PC-9 (cell line): Measurements from ENCODE around the gene HOMER2. TPM values are rescaled to one million over a fixed set of nuclear protein-coding genes. Genes with fewer than 3 reads are reported as not detected.

ENCODE experiments used
- BruUV-seq: library from RNA; stranded (reverse); fragments of 400-500 nt; replicated peaks from 2 replicates; lab custom pipeline; 2021; lab: Mats Ljungman, UMichigan
- CTCF ChIA-PET: fragments of 300-600 bp; sonication (Branson Sonifier 250); formaldehyde crosslinking; loops from one replicate; lab custom pipeline; 2022; ENCODE audit warnings: antibody characterized with exemption; lab: Charles Lee
- POLR2A ChIA-PET: fragments of 300-600 bp; sonication (Branson Sonifier 250); formaldehyde crosslinking; loops from one replicate; lab custom pipeline; 2022; ENCODE audit warnings: antibody characterized with exemption; ENCODE audit not compliant: unreplicated experiment; lab: Charles Lee
- DNase-seq, 2 experiments: peaks; one replicate each; pipeline versions ENCODE4 v3.0.0 to v3.0.0-alpha.2; 2015 to 2022; ENCODE audit warnings: mixed read lengths in 1 of 2
- H2AFZ ChIP-seq: fragments of 200-600 bp; sonication (generic); 2 replicates; pipeline ENCODE4 v1.8.1; 2017; ENCODE audit warnings: antibody characterized with exemption
- H3F3A ChIP-seq: fragments of 200-600 bp; sonication (generic); 2 replicates; pipeline ENCODE4 v1.8.1; 2017; ENCODE audit warnings: antibody characterized with exemption, mild to moderate bottlenecking, low read depth; ENCODE audit not compliant: insufficient read depth
- H3K27ac ChIP-seq: fragments of 200-600 bp; sonication (generic); 2 replicates; pipeline ENCODE4 v1.6.1; 2016; ENCODE audit warnings: mixed run types
- H3K27me3 ChIP-seq: fragments of 200-600 bp; sonication (generic); 2 replicates; pipeline ENCODE4 v1.6.1; 2016; ENCODE audit warnings: low read depth, mixed run types; ENCODE audit not compliant: insufficient read depth
- H3K36me3 ChIP-seq: fragments of 200-600 bp; sonication (generic); 2 replicates; pipeline ENCODE4 v1.6.1; 2016; ENCODE audit warnings: low read depth, mixed run types
- H3K4me1 ChIP-seq: fragments of 200-600 bp; sonication (generic); replicated peaks from 2 replicates; pipeline ENCODE4 v1.6.1; 2016; ENCODE audit warnings: mixed run types; ENCODE audit not compliant: insufficient read depth
- H3K4me2 ChIP-seq: fragments of 200-600 bp; sonication (generic); 2 replicates; pipeline ENCODE4 v1.6.1; 2017; ENCODE audit warnings: mixed run types
- H3K4me3 ChIP-seq: fragments of 200-600 bp; sonication (generic); 2 replicates; pipeline ENCODE4 v1.6.1; 2016; ENCODE audit warnings: mixed run types
- H3K79me2 ChIP-seq: fragments of 200-600 bp; sonication (generic); 2 replicates; pipeline ENCODE4 v1.6.1; 2017; ENCODE audit warnings: low read depth, mixed run types
- H3K9me2 ChIP-seq: fragments of 200-600 bp; sonication (generic); 2 replicates; pipeline ENCODE4 v1.8.1; 2017; ENCODE audit warnings: mild to moderate bottlenecking; ENCODE audit not compliant: insufficient read depth
- H3K9me3 ChIP-seq: fragments of 200-600 bp; sonication (generic); 2 replicates; pipeline ENCODE4 v1.8.1; 2016; ENCODE audit warnings: low read depth; ENCODE audit not compliant: insufficient read depth
- H4K20me1 ChIP-seq: fragments of 200-600 bp; sonication (generic); 2 replicates; pipeline ENCODE4 v1.8.1; 2017; ENCODE audit not compliant: insufficient read depth
- EZH2 ChIP-seq: fragments of 200-600 bp; sonication (generic); IDR thresholded peaks from 2 replicates; pipeline ENCODE4 v1.8.0; 2017; ENCODE audit warnings: antibody characterized with exemption, low read depth
- intact Hi-C: fragments of 100-400 bp; cut with micrococcal nuclease; formaldehyde crosslinking; loops from one replicate; pipeline ENCODE4 v1.10.0; 2022; ENCODE audit not compliant: unreplicated experiment
- total RNA-seq: library from RNA; stranded (reverse); gene quantifications from 2 replicates; pipeline ENCODE4 v1.2.3, GENCODE V29; 2021
- TF ChIP-seq, protein P1 (sequence below): fragments of 200-600 bp; sonication (generic); conservative IDR thresholded peaks from 2 replicates; pipeline ENCODE4 v1.6.1; 2017; ENCODE audit warnings: mixed run types, antibody characterized with exemption, mild to moderate bottlenecking, moderate library complexity

Gene HOMER2
- total RNA-seq, 1 experiment from 2014 or later, result 15.1 TPM

- CTCF ChIA-PET, result no interaction called here
- no peak for DNase-seq
- Histone ChIP-seq H4K20me1 (no peaks in the 10 kb centered on the region), H3K36me3 (no peaks in the 10 kb centered on the region), H2AFZ (no peak overlapping the region), H3K4me2 (no peak overlapping the region), H3F3A (no peaks in the 10 kb centered on the region), H3K9me2 (no peaks in the 10 kb centered on the region; the same call in 1 of the 2 replicates), H3K4me3 (no peak overlapping the region), H3K9me3 (0 out of 2 replicates have a peak, but pooled peaks cover 4% of the 10 kb centered on the region), H3K79me2 (no peaks in the 10 kb centered on the region), H3K27ac (no peak overlapping the region), H3K4me1 (no peaks in the 10 kb centered on the region), H3K27me3 (peaks cover 4% of the 10 kb centered on the region; the same call in 1 of the 2 replicates)
- TF ChIP-seq EZH2, result no peak
- TF ChIP-seq, protein P1, sequence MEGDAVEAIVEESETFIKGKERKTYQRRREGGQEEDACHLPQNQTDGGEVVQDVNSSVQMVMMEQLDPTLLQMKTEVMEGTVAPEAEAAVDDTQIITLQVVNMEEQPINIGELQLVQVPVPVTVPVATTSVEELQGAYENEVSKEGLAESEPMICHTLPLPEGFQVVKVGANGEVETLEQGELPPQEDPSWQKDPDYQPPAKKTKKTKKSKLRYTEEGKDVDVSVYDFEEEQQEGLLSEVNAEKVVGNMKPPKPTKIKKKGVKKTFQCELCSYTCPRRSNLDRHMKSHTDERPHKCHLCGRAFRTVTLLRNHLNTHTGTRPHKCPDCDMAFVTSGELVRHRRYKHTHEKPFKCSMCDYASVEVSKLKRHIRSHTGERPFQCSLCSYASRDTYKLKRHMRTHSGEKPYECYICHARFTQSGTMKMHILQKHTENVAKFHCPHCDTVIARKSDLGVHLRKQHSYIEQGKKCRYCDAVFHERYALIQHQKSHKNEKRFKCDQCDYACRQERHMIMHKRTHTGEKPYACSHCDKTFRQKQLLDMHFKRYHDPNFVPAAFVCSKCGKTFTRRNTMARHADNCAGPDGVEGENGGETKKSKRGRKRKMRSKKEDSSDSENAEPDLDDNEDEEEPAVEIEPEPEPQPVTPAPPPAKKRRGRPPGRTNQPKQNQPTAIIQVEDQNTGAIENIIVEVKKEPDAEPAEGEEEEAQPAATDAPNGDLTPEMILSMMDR, result no peak
- BruUV-seq, result no TSS peak
- POLR2A ChIA-PET, result no interaction called here
- intact Hi-C loops, result no loop called here
Measured at GRCh38 chr15:82907350-82907749, 45.2 kb downstream of the HOMER2 start.

DNA sequence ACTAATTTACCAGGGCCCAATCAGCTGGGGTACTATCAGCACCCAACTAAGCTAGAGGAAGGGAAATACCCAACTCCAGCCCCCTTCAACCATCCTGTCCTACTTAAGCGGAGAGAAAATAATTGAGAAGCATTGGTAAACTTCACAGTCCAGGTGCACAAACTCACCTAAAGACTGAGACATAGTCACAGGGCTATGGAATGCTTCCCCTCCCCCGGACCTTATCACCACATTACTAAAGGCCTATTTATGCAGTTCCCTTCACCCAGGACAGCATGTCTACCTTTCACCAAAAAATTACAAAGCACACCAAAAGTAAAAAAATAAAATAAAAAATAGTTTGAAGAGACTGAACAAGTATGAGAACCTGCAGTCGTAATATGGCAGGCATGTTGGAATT lies 47.9 kb downstream of the HOMER2 start:
- no peak overlapping the region for H3K27ac ChIP-seq
- ChIA-PET POLR2A (no interaction called here), CTCF (no interaction called here)
- no peaks in the 10 kb centered on the region for H3F3A ChIP-seq
- H4K20me1 ChIP-seq, result no peaks in the 10 kb centered on the region
- no peak overlapping the region for H3K4me3 ChIP-seq
- no peaks in the 10 kb centered on the region for H3K4me1 ChIP-seq
- H3K27me3 ChIP-seq, result peaks cover 4% of the 10 kb centered on the region; the same call in 1 of the 2 replicates
- no peaks in the 10 kb centered on the region for H3K9me2 ChIP-seq
- TF ChIP-seq, protein P1, result no peak
- no peak for TF ChIP-seq EZH2
- DNase-seq, result no peak
- H3K9me3 ChIP-seq, result 0 out of 2 replicates have a peak, but pooled peaks cover 4% of the 10 kb centered on the region
- no peaks in the 10 kb centered on the region for H3K79me2 ChIP-seq
- H3K4me2 ChIP-seq, result no peak overlapping the region
- no peak overlapping the region for H2AFZ ChIP-seq
- no peaks in the 10 kb centered on the region for H3K36me3 ChIP-seq
- intact Hi-C loops, result no loop called here
- no TSS peak for BruUV-seq

DNA sequence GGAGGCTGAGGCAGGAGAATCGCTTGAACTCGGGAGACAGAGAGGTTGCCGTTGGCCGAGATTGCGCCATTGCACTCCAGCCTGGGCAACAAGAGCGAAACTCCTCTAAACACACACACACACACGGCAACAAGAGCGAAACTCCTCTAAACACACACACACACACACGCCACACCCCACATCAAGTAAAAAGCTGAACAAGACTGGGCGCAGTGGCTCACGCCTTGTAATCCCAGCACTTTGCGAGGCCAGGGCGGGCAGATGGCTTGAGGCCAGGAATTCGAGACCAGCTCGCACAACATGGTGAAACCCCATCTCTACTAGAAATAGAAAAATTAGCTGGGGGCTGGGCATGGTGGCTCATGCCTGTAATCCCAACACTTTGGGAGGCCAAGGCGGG lies 49.0 kb downstream of the HOMER2 start:
- no TSS peak for BruUV-seq
- POLR2A ChIA-PET, result no interaction called here

More for the DNA sequence above, 49.0 kb downstream of the HOMER2 start:
- H3K9me3 ChIP-seq, result no peaks in the 10 kb centered on the region
- CTCF ChIA-PET, result no interaction called here
- no peak overlapping the region for H3K27ac ChIP-seq
- no peak for DNase-seq
- H3K79me2 ChIP-seq, result no peaks in the 10 kb centered on the region
- no peaks in the 10 kb centered on the region for H3K4me1 ChIP-seq
- intact Hi-C loops, result no loop called here
- no peak for TF ChIP-seq EZH2
- TF ChIP-seq, protein P1, result no peak
- H3F3A ChIP-seq, result no peaks in the 10 kb centered on the region
- H2AFZ ChIP-seq, result no peak overlapping the region
- H3K4me3 ChIP-seq, result no peak overlapping the region
- H3K27me3 ChIP-seq, result peaks cover 4% of the 10 kb centered on the region; the same call in 1 of the 2 replicates
- no peaks in the 10 kb centered on the region for H4K20me1 ChIP-seq
- no peak overlapping the region for H3K4me2 ChIP-seq
- H3K9me2 ChIP-seq, result no peaks in the 10 kb centered on the region
- H3K36me3 ChIP-seq, result no peaks in the 10 kb centered on the region
